Astrocyte (in vitro differentiated cells and primary cell): Measurements from ENCODE around the gene KLHL18. TPM values are rescaled to one million over a fixed set of nuclear protein-coding genes. Genes with fewer than 3 reads are reported as not detected.
"Not testable (repeated sequence)": the region's sequence is repeated elsewhere in the genome, so short reads cannot be mapped to it uniquely, and the experiment has no call there.

ENCODE experiments used
- DNase-seq: peaks from one replicate; pipeline ENCODE4 v3.0.0-alpha.2; 2010; ENCODE audit warnings: low read depth
- FAIRE-seq: peaks from 2 replicates; lab custom pipeline; 2011; peaks lifted over from hg19 to GRCh38; lab: Jason Lieb, UNC
- H2AFZ ChIP-seq: 2 replicates; pipeline ENCODE4 v1.6.0; 2012; ENCODE audit warnings: low read depth, low read length, inconsistent platforms
- H3K27ac ChIP-seq: 2 replicates; pipeline ENCODE4 v1.5.1; 2011; ENCODE audit warnings: low read depth, low read length, inconsistent platforms
- H3K27me3 ChIP-seq: 2 replicates; pipeline ENCODE4 v1.6.0; 2011; ENCODE audit warnings: low read length, inconsistent platforms; ENCODE audit not compliant: insufficient read depth
- H3K36me3 ChIP-seq: 2 replicates; pipeline ENCODE4 v1.5.1; 2011; ENCODE audit warnings: low read length, inconsistent platforms; ENCODE audit not compliant: insufficient read depth
- H3K4me1 ChIP-seq: 2 replicates; pipeline ENCODE4 v1.5.1; 2011; ENCODE audit warnings: low read length, inconsistent platforms; ENCODE audit not compliant: insufficient read depth
- H3K4me2 ChIP-seq: 2 replicates; pipeline ENCODE4 v1.6.0; 2012; ENCODE audit warnings: low read length, inconsistent platforms
- H3K4me3 ChIP-seq: 2 replicates; pipeline ENCODE4 v1.5.1; 2011; ENCODE audit warnings: low read depth, mild to moderate bottlenecking, low read length, inconsistent platforms; ENCODE audit not compliant: insufficient read depth
- H3K79me2 ChIP-seq: 2 replicates; pipeline ENCODE4 v1.6.0; 2012; ENCODE audit warnings: mild to moderate bottlenecking, low read length, inconsistent platforms; ENCODE audit not compliant: insufficient read depth
- H3K9ac ChIP-seq: 2 replicates; pipeline ENCODE4 v1.6.0; 2012; ENCODE audit warnings: mild to moderate bottlenecking, low read length, inconsistent platforms
- H3K9me3 ChIP-seq: 2 replicates; pipeline ENCODE4 v1.5.1; 2012; ENCODE audit warnings: low read depth, mild to moderate bottlenecking, low read length, inconsistent platforms; ENCODE audit not compliant: insufficient read depth
- H4K20me1 ChIP-seq: 2 replicates; pipeline ENCODE4 v1.6.0; 2012; ENCODE audit warnings: low read length, inconsistent platforms; ENCODE audit not compliant: insufficient read depth
- H3K27ac Mint-ChIP-seq: one replicate; pipeline ENCODE4 v1.8.0; 2021; ENCODE audit warnings: mild to moderate bottlenecking, mixed read lengths; ENCODE audit not compliant: unreplicated experiment
- H3K27me3 Mint-ChIP-seq: one replicate; pipeline ENCODE4 v1.8.0; 2021; ENCODE audit warnings: low read depth, mixed read lengths; ENCODE audit not compliant: unreplicated experiment
- H3K36me3 Mint-ChIP-seq: one replicate; pipeline ENCODE4 v1.8.0; 2021; ENCODE audit warnings: low read depth, mixed read lengths; ENCODE audit not compliant: unreplicated experiment
- H3K4me1 Mint-ChIP-seq: one replicate; pipeline ENCODE4 v1.8.0; 2021; ENCODE audit warnings: low read depth, mixed read lengths; ENCODE audit not compliant: unreplicated experiment
- H3K4me3 Mint-ChIP-seq: one replicate; pipeline ENCODE4 v1.8.0; 2021; ENCODE audit warnings: mild to moderate bottlenecking, moderate library complexity, mixed read lengths; ENCODE audit not compliant: unreplicated experiment
- H3K9me3 Mint-ChIP-seq: one replicate; pipeline ENCODE4 v1.8.0; 2021; ENCODE audit warnings: mild to moderate bottlenecking, mixed read lengths; ENCODE audit not compliant: unreplicated experiment
- EZH2 ChIP-seq: IDR thresholded peaks from 2 replicates; pipeline ENCODE4 v1.6.1; 2012; ENCODE audit warnings: mild to moderate bottlenecking, low read length, inconsistent platforms; ENCODE audit not compliant: insufficient read depth
- total RNA-seq: library from RNA; stranded (reverse); gene quantifications from 2 replicates; pipeline ENCODE4 v1.2.1, GENCODE V29; 2021
- TF ChIP-seq, protein P1 (sequence below): IDR thresholded peaks from 2 replicates; pipeline ENCODE4 v1.5.1; 2011; ENCODE audit warnings: low read depth, mild to moderate bottlenecking, inconsistent platforms, low read length, moderate library complexity; ENCODE audit not compliant: insufficient read depth

Gene KLHL18
- total RNA-seq, 1 donor from 2014 or later: 53.2 TPM

DNA sequence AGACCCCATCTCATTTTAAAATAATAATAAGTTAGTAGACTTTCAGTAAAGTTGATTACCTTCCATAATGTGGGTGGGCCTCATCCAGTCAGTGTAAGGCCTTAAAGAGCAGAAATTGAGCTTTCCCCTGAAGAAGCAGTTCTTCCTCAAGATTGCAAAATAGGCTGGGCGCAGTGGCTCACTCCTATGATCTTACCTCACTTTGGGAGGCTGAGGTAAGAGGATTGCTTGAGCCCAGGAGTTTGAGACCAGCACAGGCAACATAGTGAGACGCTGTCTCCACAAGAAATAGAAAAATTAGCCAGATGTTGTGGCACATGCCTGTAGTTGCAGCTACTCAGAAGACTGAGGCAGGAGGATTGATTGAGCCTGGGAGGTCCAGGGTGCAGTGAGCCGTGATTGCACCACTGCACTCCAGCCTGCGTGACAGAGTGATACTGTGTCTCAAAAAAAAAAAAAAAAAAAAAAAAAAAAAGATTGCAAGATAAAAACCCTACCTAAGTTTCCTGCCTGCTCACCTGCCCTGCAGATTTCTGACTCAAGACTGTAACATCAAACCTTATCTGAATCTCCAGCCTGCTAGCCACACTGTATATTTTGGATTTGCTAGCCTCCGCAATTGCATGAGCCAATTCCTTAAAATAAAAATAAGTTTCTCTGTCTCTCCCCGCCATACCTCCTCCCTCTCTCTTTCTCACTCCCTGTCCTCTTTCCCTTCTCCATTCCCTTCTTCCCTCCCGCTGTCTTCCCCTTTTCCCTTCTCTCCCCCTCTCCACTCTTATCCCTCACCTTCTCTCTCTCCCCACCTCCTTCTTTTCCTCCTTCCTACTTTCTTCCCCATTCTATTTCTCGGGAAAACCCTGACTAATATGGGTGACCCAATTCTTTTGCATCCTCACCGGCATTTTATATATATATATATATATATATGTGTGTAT, 16.9 kb downstream of the KLHL18 start:
- Histone ChIP-seq H3K36me3 (peaks cover 4% of the 10 kb centered on the region), H3K27ac (no peak overlapping the region), H3K9ac (no peak overlapping the region), H3K4me1 (no peaks in the 10 kb centered on the region), H3K27me3 (no peaks in the 10 kb centered on the region), H3K9me3 (no peaks in the 10 kb centered on the region), H3K79me2 (peaks cover 69% of the 10 kb centered on the region), H3K4me2 (no peak overlapping the region), H2AFZ (no peak overlapping the region), H3K4me3 (no peak overlapping the region), H4K20me1 (peaks cover 64% of the 10 kb centered on the region)
- no peak for TF ChIP-seq EZH2
- TF ChIP-seq, protein P1, sequence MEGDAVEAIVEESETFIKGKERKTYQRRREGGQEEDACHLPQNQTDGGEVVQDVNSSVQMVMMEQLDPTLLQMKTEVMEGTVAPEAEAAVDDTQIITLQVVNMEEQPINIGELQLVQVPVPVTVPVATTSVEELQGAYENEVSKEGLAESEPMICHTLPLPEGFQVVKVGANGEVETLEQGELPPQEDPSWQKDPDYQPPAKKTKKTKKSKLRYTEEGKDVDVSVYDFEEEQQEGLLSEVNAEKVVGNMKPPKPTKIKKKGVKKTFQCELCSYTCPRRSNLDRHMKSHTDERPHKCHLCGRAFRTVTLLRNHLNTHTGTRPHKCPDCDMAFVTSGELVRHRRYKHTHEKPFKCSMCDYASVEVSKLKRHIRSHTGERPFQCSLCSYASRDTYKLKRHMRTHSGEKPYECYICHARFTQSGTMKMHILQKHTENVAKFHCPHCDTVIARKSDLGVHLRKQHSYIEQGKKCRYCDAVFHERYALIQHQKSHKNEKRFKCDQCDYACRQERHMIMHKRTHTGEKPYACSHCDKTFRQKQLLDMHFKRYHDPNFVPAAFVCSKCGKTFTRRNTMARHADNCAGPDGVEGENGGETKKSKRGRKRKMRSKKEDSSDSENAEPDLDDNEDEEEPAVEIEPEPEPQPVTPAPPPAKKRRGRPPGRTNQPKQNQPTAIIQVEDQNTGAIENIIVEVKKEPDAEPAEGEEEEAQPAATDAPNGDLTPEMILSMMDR: no peak
- no peak overlapping the region for H3K4me3 Mint-ChIP-seq
- no peak for DNase-seq
- no peaks in the 10 kb centered on the region for H3K27me3 Mint-ChIP-seq
- peaks cover 23% of the 10 kb centered on the region for H3K36me3 Mint-ChIP-seq
- no peak for FAIRE-seq
- H3K4me1 Mint-ChIP-seq: peaks cover 11% of the 10 kb centered on the region
- H3K27ac Mint-ChIP-seq: no peak overlapping the region
- no peaks in the 10 kb centered on the region for H3K9me3 Mint-ChIP-seq

DNA sequence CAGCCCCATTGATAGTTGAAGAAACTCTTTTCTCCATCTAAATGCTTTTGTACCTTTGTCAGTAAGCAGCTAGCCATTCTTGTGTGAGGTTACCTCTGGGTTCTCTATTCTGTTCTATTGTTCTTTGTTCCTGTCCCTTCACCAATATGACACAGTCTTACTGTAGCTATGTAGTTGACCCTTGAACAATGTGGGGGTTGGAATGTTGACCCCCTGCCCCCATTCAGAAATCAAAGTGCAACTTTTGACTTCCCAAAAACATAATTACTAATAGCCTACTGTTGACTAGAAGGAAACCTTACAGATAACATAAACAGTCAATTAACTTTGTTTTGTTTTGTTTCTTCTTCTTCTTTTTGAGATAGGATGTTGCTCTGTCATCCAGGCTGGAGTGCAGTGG, 18.7 kb downstream of the KLHL18 start:
- H3K27ac ChIP-seq: no peak overlapping the region
- peaks cover 4% of the 10 kb centered on the region for H3K36me3 ChIP-seq
- H3K4me1 ChIP-seq: no peaks in the 10 kb centered on the region
- Mint-ChIP-seq H3K4me3 (no peak overlapping the region), H3K4me1 (peaks cover 8% of the 10 kb centered on the region), H3K36me3 (peaks cover 16% of the 10 kb centered on the region), H3K27ac (no peak overlapping the region), H3K9me3 (no peaks in the 10 kb centered on the region), H3K27me3 (no peaks in the 10 kb centered on the region)
- no peak for DNase-seq
- TF ChIP-seq, protein P1: no peak
- TF ChIP-seq EZH2: no peak
- no peaks in the 10 kb centered on the region for H3K27me3 ChIP-seq
- no peak overlapping the region for H3K9ac ChIP-seq
- no peak overlapping the region for H3K4me3 ChIP-seq
- no peaks in the 10 kb centered on the region for H3K9me3 ChIP-seq
- H4K20me1 ChIP-seq: peaks cover 63% of the 10 kb centered on the region
- no peak overlapping the region for H2AFZ ChIP-seq
- H3K79me2 ChIP-seq: peaks cover 69% of the 10 kb centered on the region
- H3K4me2 ChIP-seq: no peak overlapping the region
- FAIRE-seq: no peak

DNA sequence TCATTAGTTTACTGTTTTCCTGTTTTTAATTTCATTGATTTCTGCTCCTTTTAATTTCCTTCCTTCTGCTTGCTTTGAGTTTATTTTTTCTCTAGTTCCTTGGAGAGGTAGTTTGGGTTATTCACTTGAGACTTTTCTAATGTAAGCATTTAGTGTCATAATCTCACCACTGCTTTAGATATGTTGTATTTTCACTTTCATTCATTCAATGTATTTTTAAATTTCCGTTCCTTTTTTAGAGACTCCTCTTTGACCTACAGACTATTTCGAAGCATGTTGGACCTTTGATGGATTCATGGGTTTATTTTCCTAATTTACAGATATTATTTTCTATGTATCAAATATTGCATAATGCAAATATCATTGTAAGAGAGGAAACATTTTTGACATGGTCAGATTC, 23.3 kb downstream of the KLHL18 start:
- TF ChIP-seq, protein P1: no peak
- no peak for TF ChIP-seq EZH2
- no peak for FAIRE-seq
- peaks cover 59% of the 10 kb centered on the region for H4K20me1 ChIP-seq

DNA sequence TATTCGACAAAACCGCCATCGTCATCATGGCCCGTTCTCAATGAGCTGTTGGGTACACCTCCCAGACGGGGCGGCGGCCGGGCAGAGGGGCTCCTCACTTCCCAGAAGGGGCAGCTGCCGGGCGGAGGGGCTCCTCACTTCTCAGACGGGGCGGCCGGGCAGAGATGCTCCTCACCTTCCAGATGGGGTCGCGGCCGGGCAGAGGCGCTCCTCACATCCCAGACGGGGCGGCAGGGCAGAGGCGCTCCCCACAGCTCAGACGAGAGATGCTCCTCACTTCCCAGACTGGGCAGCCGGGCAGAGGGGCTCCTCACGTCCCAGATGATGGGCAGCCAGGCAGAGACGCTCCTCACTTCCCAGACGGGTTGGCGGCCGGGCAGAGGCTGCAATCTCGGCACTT, 26.5 kb downstream of the KLHL18 start:
- H3K9me3 Mint-ChIP-seq, H3K9me3 ChIP-seq, H3K27me3 Mint-ChIP-seq, H3K27ac Mint-ChIP-seq, H2AFZ ChIP-seq, H3K4me3 ChIP-seq, H3K27ac ChIP-seq, H3K27me3 ChIP-seq, H3K4me1 ChIP-seq, H3K4me2 ChIP-seq, H3K36me3 ChIP-seq, H3K4me1 Mint-ChIP-seq, H3K9ac ChIP-seq, DNase-seq, H3K4me3 Mint-ChIP-seq, FAIRE-seq: not testable (repeated sequence)
- H3K79me2 ChIP-seq: peaks cover 54% of the 10 kb centered on the region
- peaks cover 57% of the 10 kb centered on the region for H4K20me1 ChIP-seq
- peaks cover 13% of the 10 kb centered on the region for H3K36me3 Mint-ChIP-seq

More for the DNA sequence above, 23.3 kb downstream of the KLHL18 start:
- peaks cover 30% of the 10 kb centered on the region for H3K36me3 Mint-ChIP-seq
- no peak overlapping the region for H3K4me3 ChIP-seq
- peaks cover 2% of the 10 kb centered on the region for H3K9me3 Mint-ChIP-seq
- H3K36me3 ChIP-seq: peaks cover 4% of the 10 kb centered on the region
- H3K79me2 ChIP-seq: peaks cover 60% of the 10 kb centered on the region
- H3K27ac ChIP-seq: no peak overlapping the region
- no peaks in the 10 kb centered on the region for H3K4me1 Mint-ChIP-seq
- no peaks in the 10 kb centered on the region for H3K4me1 ChIP-seq
- no peaks in the 10 kb centered on the region for H3K9me3 ChIP-seq
- H2AFZ ChIP-seq: no peak overlapping the region
- DNase-seq: no peak
- H3K27me3 Mint-ChIP-seq: no peaks in the 10 kb centered on the region
- no peak overlapping the region for H3K9ac ChIP-seq
- no peak overlapping the region for H3K4me2 ChIP-seq
- no peaks in the 10 kb centered on the region for H3K27me3 ChIP-seq
- H3K27ac Mint-ChIP-seq: no peak overlapping the region
- no peak overlapping the region for H3K4me3 Mint-ChIP-seq
